Measurements from ENCODE around the gene PREX1. TPM values are rescaled to one million over a fixed set of nuclear protein-coding genes. Genes with fewer than 3 reads are reported as not detected.

The PREX1 gene
- polyA plus RNA-seq, 1 of the 3 experiments (the other 2 are of a cell fraction): 5.3 TPM

GRCh38 chr20:48831718-48832404 is 4.1 kb upstream of the PREX1 start:
- Histone ChIP-seq H3K9me3 (no peaks in the 10 kb centered on the region), H3F3A (replicated peaks; ENCODE audit: insufficient read depth) (no peaks in the 10 kb centered on the region), H4K20me1 (ENCODE audit: insufficient read depth) (no peaks in the 10 kb centered on the region), H3K79me2 (ENCODE audit: insufficient read depth) (peaks cover 3% of the 10 kb centered on the region; the same call in 1 of the 2 replicates), H3K4me1 (ENCODE audit: control insufficient read depth in 1 of 2, insufficient read depth in 2 of 2, low read depth in 1 of 2, low read length in 1 of 2) (peaks cover 5 to 11% of the 10 kb centered on the region in 2 experiments; a peak in 2 of 4 replicates), H3K27ac (ENCODE audit: low read depth in 2 of 2, low read length in 1 of 2) (no peak overlapping the region), H2AFZ (ENCODE audit: low read depth) (no peak overlapping the region), H3K4me2 (no peak overlapping the region), H3K9me2 (no peaks in the 10 kb centered on the region), H3K36me3 (replicated peaks in 1 of 2; ENCODE audit: control insufficient read depth in 1 of 2, insufficient read depth in 2 of 2, low read length in 1 of 2) (no peaks in the 10 kb centered on the region), H3K4me3 (ENCODE audit: low read depth in 2 of 2, low read length in 1 of 2) (no peak overlapping the region), H3K27me3 (ENCODE audit: insufficient read depth) (no peaks in the 10 kb centered on the region), H3K9ac (no peak overlapping the region)
- 65% methylated on average over 7 of the region's 7 CpGs for WGBS (ENCODE audit: low lambda C conversion rate)
- POLR2A ChIA-PET: no interaction called here
- DNase-seq: no peak
- TF ChIP-seq TEAD4 (IDR thresholded peaks at IDR 0.05; ENCODE audit: borderline replicate concordance, insufficient read depth): no peak
- TF ChIP-seq GATA2 (CRISPR knock-in tag; IDR thresholded peaks at IDR 0.05): no peak
- no peak for TF ChIP-seq RCOR1 (IDR thresholded peaks at IDR 0.05; ENCODE audit: low read length)
- TF ChIP-seq SIN3A (IDR thresholded peaks at IDR 0.05; ENCODE audit: borderline replicate concordance, low read depth, low read length): no peak
- TF ChIP-seq REST (IDR thresholded peaks at IDR 0.05; ENCODE audit: low read depth, low read length): no peak
- TF ChIP-seq YY1 (IDR thresholded peaks at IDR 0.05; ENCODE audit: low read depth): no peak
- TF ChIP-seq RXRA (IDR thresholded peaks at IDR 0.05; ENCODE audit: borderline replicate concordance, low read depth): no peak
- no peak for TF ChIP-seq EP300 (IDR thresholded peaks at IDR 0.05; ENCODE audit: borderline replicate concordance in 1 of 2, low read depth in 1 of 2, low read length in 1 of 2)
- no peak for TF ChIP-seq SMC3 (IDR thresholded peaks at IDR 0.05; ENCODE audit: low read depth, low read length)
- TF ChIP-seq USF2 (IDR thresholded peaks at IDR 0.05; ENCODE audit: borderline replicate concordance, low read depth, low read length): no peak
- TF ChIP-seq ZBTB33 (IDR thresholded peaks at IDR 0.05; ENCODE audit: borderline replicate concordance, low read depth): no peak
- TF ChIP-seq FOXJ3 (CRISPR knock-in tag; IDR thresholded peaks at IDR 0.05): no peak
- no peak for TF ChIP-seq POLR2AphosphoS5 (IDR thresholded peaks at IDR 0.05; ENCODE audit: low read depth, low read length)
- TF ChIP-seq RFX5 (IDR thresholded peaks at IDR 0.05; ENCODE audit: low read length): no peak
- no peak for TF ChIP-seq JUND (IDR thresholded peaks at IDR 0.05)
- TF ChIP-seq ELF1 (IDR thresholded peaks at IDR 0.05): no peak
- TF ChIP-seq GABPA (IDR thresholded peaks at IDR 0.05; ENCODE audit: low read depth): no peak
- no peak for TF ChIP-seq USF1 (IDR thresholded peaks at IDR 0.05; ENCODE audit: borderline replicate concordance, low read depth)
- CTCF ChIA-PET: interaction anchor here (1.0 to 1.9 kb wide), 3 partner anchors 73 to 174 kb away, joined by 3 to 10 read pairs (median 3); no protein-coding TSS in a partner anchor
